Neural cell (in vitro differentiated cells): ENCODE data around the gene SLC6A1. TPM values are rescaled to one million over a fixed set of nuclear protein-coding genes. Genes with fewer than 3 reads are reported as not detected.

ENCODE experiments used
- H2AFZ ChIP-seq: fragments of 200-600, 300-800 bp; sonication (generic), shearing (Covaris generic); 2 replicates; pipeline ENCODE4 v1.6.0; 2014; ENCODE audit warnings: low read depth, mild to moderate bottlenecking, antibody characterized with exemption, low read length, moderate library complexity
- H3F3A ChIP-seq: fragments of 200-600 bp; shearing (Covaris generic); 2 replicates; pipeline ENCODE4 v1.6.1; 2016; ENCODE audit warnings: mild to moderate bottlenecking, moderate library complexity, mixed read lengths, antibody characterized with exemption, low read length; ENCODE audit not compliant: insufficient read depth, poor library complexity, severe bottlenecking
- H3K27ac ChIP-seq: fragments of 200-600, 300-800 bp; sonication (generic), shearing (Covaris generic); 2 replicates; pipeline ENCODE4 v1.5.1; 2014; ENCODE audit warnings: mild to moderate bottlenecking, low read length, moderate library complexity
- H3K27me3 ChIP-seq: fragments of 300-800, 200-600 bp; sonication (generic), shearing (Covaris generic); 2 replicates; pipeline ENCODE4 v1.6.0; 2014; ENCODE audit warnings: mild to moderate bottlenecking, low read depth, low read length, moderate library complexity; ENCODE audit not compliant: insufficient read depth
- H3K36me3 ChIP-seq: fragments of 300-800, 200-600 bp; sonication (generic), shearing (Covaris generic); 2 replicates; pipeline ENCODE4 v1.5.1; 2014; ENCODE audit warnings: mild to moderate bottlenecking, antibody characterized with exemption, low read length, moderate library complexity; ENCODE audit not compliant: insufficient read depth
- H3K4me2 ChIP-seq: fragments of 300-800, 200-600 bp; sonication (generic), shearing (Covaris generic); 2 replicates; pipeline ENCODE4 v1.6.0; 2014; ENCODE audit warnings: mild to moderate bottlenecking, low read length
- H3K4me3 ChIP-seq: fragments of 300-800, 200-600 bp; sonication (generic), shearing (Covaris generic); 2 replicates; pipeline ENCODE4 v1.5.1; 2014; ENCODE audit warnings: mild to moderate bottlenecking, low read length, moderate library complexity
- H3K79me2 ChIP-seq: fragments of 200-600 bp; shearing (Covaris generic); replicated peaks from 2 replicates; pipeline ENCODE4 v1.6.0; 2014; ENCODE audit warnings: mild to moderate bottlenecking, low read length, moderate library complexity; ENCODE audit not compliant: insufficient read depth
- H3K9ac ChIP-seq: fragments of 300-800, 200-600 bp; sonication (generic), shearing (Covaris generic); 2 replicates; pipeline ENCODE4 v1.6.1; 2016; ENCODE audit warnings: mild to moderate bottlenecking, low read length, mixed read lengths
- H3K9me2 ChIP-seq: fragments of 200-600 bp; shearing (Covaris generic); 2 replicates; pipeline ENCODE4 v1.6.1; 2016; ENCODE audit warnings: mild to moderate bottlenecking, low read length, mixed read lengths; ENCODE audit not compliant: insufficient read depth
- H3K9me3 ChIP-seq: fragments of 200-600, 300-800 bp; sonication (generic), shearing (Covaris generic); 2 replicates; pipeline ENCODE4 v1.6.1; 2016; ENCODE audit warnings: mild to moderate bottlenecking, mixed run types, low read length, moderate library complexity, mixed read lengths
- H4K20me1 ChIP-seq: fragments of 200-600 bp; shearing (Covaris generic); 2 replicates; pipeline ENCODE4 v1.6.1; 2016; ENCODE audit warnings: mild to moderate bottlenecking, mixed run types; ENCODE audit not compliant: insufficient read depth
- EP300 ChIP-seq: fragments of 450-650 bp; conservative IDR thresholded peaks from 2 replicates; pipeline ENCODE4 v1.6.1; 2014; ENCODE audit warnings: antibody characterized with exemption, mild to moderate bottlenecking, moderate library complexity; ENCODE audit not compliant: poor library complexity, severe bottlenecking
- EZH2 ChIP-seq: fragments of 200-600, 300-800 bp; shearing (Covaris generic), sonication (generic); IDR thresholded peaks from 2 replicates; pipeline ENCODE4 v1.6.1; 2014; ENCODE audit warnings: antibody characterized with exemption, low read length, borderline replicate concordance, mild to moderate bottlenecking; ENCODE audit not compliant: insufficient read depth, poor library complexity, severe bottlenecking
- MXI1 ChIP-seq: fragments of 450-650 bp; conservative IDR thresholded peaks from 2 replicates; pipeline ENCODE4 v1.6.1; 2014; ENCODE audit warnings: antibody characterized with exemption, mild to moderate bottlenecking; ENCODE audit not compliant: poor library complexity, severe bottlenecking
- POLR2AphosphoS5 ChIP-seq: IDR thresholded peaks from 2 replicates; pipeline ENCODE4 v1.6.1; 2012
- RAD21 ChIP-seq: fragments of 450-650 bp; conservative IDR thresholded peaks from 2 replicates; pipeline ENCODE4 v1.6.1; 2014; ENCODE audit warnings: antibody characterized with exemption, mild to moderate bottlenecking, moderate library complexity
- SMC3 ChIP-seq: fragments of 450-650 bp; conservative IDR thresholded peaks from 2 replicates; pipeline ENCODE4 v1.6.1; 2014; ENCODE audit warnings: antibody characterized with exemption, mild to moderate bottlenecking, moderate library complexity; ENCODE audit not compliant: poor library complexity
- TAF1 ChIP-seq: IDR thresholded peaks from 2 replicates; pipeline ENCODE4 v1.6.1; 2012; ENCODE audit warnings: low read depth
- polyA plus RNA-seq: library from polyadenylated mRNA; depleted of rRNA; stranded (reverse); fragments of >200 nt; gene quantifications from 2 replicates; pipeline ENCODE4 v1.2.3, GENCODE V29; 2014
- TF ChIP-seq, protein P1 (sequence below): fragments of 450-650 bp; IDR thresholded peaks from 2 replicates; pipeline ENCODE4 v1.5.1; 2014; ENCODE audit warnings: antibody characterized with exemption, mild to moderate bottlenecking, moderate library complexity; ENCODE audit not compliant: poor library complexity, severe bottlenecking
- TF ChIP-seq, protein P2 (sequence below): IDR thresholded peaks from 2 replicates; pipeline ENCODE4 v1.6.1; 2012; ENCODE audit warnings: borderline replicate concordance

The SLC6A1 gene
- polyA plus RNA-seq, 1 donor from 2014 or later = 43.2 TPM

DNA sequence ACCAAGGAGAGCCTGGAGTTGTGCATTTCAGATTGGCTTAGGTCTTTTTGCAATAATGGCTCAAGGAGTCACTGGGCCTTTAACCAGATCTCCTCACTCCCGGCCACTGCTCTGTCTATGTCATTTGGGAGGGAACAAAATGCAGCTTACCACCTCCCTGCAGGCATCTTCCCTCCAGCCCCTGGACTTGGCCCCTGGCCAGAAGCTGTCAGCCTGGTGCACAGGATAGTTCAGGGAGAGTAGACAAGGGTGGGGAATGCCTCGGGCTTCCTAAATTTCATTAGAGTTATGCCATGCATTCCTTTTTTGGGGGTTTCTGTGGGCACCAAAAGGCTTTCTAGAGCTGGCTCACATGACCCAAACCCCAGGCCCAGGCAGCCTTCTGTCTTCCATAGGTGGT lies 91.5 kb downstream of the SLC6A1 start:
- no peak overlapping the region for H2AFZ ChIP-seq
- H3K27me3 ChIP-seq = no peaks in the 10 kb centered on the region
- no peak overlapping the region for H3K9ac ChIP-seq
- no peak overlapping the region for H3K27ac ChIP-seq
- H3K79me2 ChIP-seq = no peaks in the 10 kb centered on the region
- no peak overlapping the region for H3K4me2 ChIP-seq
- H3K9me2 ChIP-seq = no peaks in the 10 kb centered on the region
- TF ChIP-seq, protein P1, sequence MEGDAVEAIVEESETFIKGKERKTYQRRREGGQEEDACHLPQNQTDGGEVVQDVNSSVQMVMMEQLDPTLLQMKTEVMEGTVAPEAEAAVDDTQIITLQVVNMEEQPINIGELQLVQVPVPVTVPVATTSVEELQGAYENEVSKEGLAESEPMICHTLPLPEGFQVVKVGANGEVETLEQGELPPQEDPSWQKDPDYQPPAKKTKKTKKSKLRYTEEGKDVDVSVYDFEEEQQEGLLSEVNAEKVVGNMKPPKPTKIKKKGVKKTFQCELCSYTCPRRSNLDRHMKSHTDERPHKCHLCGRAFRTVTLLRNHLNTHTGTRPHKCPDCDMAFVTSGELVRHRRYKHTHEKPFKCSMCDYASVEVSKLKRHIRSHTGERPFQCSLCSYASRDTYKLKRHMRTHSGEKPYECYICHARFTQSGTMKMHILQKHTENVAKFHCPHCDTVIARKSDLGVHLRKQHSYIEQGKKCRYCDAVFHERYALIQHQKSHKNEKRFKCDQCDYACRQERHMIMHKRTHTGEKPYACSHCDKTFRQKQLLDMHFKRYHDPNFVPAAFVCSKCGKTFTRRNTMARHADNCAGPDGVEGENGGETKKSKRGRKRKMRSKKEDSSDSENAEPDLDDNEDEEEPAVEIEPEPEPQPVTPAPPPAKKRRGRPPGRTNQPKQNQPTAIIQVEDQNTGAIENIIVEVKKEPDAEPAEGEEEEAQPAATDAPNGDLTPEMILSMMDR = no peak
- TF ChIP-seq SMC3 = no peak
- no peak for TF ChIP-seq RAD21
- no peak for TF ChIP-seq MXI1
- no peak for TF ChIP-seq POLR2AphosphoS5
- TF ChIP-seq EP300 = no peak
- TF ChIP-seq TAF1 = no peak
- no peak for TF ChIP-seq EZH2
- TF ChIP-seq, protein P2, sequence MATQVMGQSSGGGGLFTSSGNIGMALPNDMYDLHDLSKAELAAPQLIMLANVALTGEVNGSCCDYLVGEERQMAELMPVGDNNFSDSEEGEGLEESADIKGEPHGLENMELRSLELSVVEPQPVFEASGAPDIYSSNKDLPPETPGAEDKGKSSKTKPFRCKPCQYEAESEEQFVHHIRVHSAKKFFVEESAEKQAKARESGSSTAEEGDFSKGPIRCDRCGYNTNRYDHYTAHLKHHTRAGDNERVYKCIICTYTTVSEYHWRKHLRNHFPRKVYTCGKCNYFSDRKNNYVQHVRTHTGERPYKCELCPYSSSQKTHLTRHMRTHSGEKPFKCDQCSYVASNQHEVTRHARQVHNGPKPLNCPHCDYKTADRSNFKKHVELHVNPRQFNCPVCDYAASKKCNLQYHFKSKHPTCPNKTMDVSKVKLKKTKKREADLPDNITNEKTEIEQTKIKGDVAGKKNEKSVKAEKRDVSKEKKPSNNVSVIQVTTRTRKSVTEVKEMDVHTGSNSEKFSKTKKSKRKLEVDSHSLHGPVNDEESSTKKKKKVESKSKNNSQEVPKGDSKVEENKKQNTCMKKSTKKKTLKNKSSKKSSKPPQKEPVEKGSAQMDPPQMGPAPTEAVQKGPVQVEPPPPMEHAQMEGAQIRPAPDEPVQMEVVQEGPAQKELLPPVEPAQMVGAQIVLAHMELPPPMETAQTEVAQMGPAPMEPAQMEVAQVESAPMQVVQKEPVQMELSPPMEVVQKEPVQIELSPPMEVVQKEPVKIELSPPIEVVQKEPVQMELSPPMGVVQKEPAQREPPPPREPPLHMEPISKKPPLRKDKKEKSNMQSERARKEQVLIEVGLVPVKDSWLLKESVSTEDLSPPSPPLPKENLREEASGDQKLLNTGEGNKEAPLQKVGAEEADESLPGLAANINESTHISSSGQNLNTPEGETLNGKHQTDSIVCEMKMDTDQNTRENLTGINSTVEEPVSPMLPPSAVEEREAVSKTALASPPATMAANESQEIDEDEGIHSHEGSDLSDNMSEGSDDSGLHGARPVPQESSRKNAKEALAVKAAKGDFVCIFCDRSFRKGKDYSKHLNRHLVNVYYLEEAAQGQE = no peak
- H4K20me1 ChIP-seq = no peaks in the 10 kb centered on the region
- H3K9me3 ChIP-seq = no peaks in the 10 kb centered on the region
- no peaks in the 10 kb centered on the region for H3K36me3 ChIP-seq
- H3K4me3 ChIP-seq = no peak overlapping the region
- no peaks in the 10 kb centered on the region for H3F3A ChIP-seq

DNA sequence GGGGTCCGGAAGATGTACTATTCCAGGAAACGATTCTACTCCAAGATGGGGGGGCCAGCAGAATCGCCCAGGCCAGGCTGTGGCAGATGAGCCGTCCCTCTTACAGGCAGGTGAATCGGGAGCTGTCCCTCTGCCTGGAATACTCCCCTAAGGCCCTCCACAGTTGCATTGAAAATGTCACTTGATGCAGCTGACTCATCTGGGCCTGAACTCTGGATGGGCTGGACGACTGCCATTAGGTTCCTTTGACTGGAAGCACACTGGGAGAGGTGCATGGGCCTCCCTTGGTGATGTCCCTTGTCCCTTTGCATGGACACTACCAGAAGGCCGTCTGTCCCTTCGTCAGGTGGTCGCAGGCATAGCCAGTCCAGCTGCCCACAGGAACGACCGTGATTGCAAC lies 92.1 kb downstream of the SLC6A1 start:
- H3F3A ChIP-seq = no peaks in the 10 kb centered on the region
- H3K79me2 ChIP-seq = no peaks in the 10 kb centered on the region

More for the DNA sequence above, 92.1 kb downstream of the SLC6A1 start:
- Histone ChIP-seq H3K9me2 (no peaks in the 10 kb centered on the region), H3K9me3 (no peaks in the 10 kb centered on the region), H3K4me3 (no peak overlapping the region), H4K20me1 (no peaks in the 10 kb centered on the region), H3K9ac (no peak overlapping the region), H3K4me2 (no peak overlapping the region), H2AFZ (no peak overlapping the region), H3K27ac (no peak overlapping the region), H3K27me3 (no peaks in the 10 kb centered on the region), H3K36me3 (no peaks in the 10 kb centered on the region)
- TF ChIP-seq MXI1 = no peak
- TF ChIP-seq EZH2 = no peak
- TF ChIP-seq EP300 = no peak
- TF ChIP-seq TAF1 = no peak
- no peak for TF ChIP-seq RAD21
